Loucy (cell line): ENCODE results near the gene NMU.

Experiments used
- CTCF ChIP-seq: fragments of 200-600 bp; sonication (generic); conservative IDR thresholded peaks from 2 replicates; pipeline ENCODE4 v1.5.1; 2014; ENCODE audit warnings: mild to moderate bottlenecking, antibody characterized with exemption, low read length
- EZH2phosphoT487 ChIP-seq: fragments of 200-600 bp; IDR thresholded peaks from 2 replicates; pipeline ENCODE4 v1.6.1; 2018; ENCODE audit warnings: antibody characterized with exemption, mild to moderate bottlenecking, moderate library complexity, borderline replicate concordance

- TF ChIP-seq CTCF = no peak
- TF ChIP-seq EZH2phosphoT487 = no peak
These were observed 18.0 kb upstream of the NMU start for GRCh38 chr4:55654131-55654530.
